Activated naive CD4-positive, alpha-beta T cell treated with anti-CD3 and anti-CD28 coated beads, Interleukin-2, amount 50 U/mL, for 16 hours (primary cell): ENCODE results near the gene AFM.
"Not testable (repeated sequence)": the region's sequence is repeated elsewhere in the genome, so short reads cannot be mapped to it uniquely, and the experiment has no call there.

Source experiments
- DNase-seq: peaks from one replicate; pipeline ENCODE4 v3.0.0-alpha.2; 2020

Gene AFM

GRCh38 chr4:73507541-73507940 lies 26.0 kb downstream of the AFM start:
- DNase-seq, result no peak

- DNase-seq, result no peak
Observed at GRCh38 chr4:73508651-73509050, 27.1 kb downstream of the AFM start.

GRCh38 chr4:73518340-73518739 lies 36.8 kb downstream of the AFM start:
- no peak for DNase-seq

- DNase-seq, result no peak
Observed at GRCh38 chr4:73520821-73521220, 39.3 kb downstream of the AFM start.

- no peak for DNase-seq
Observed at GRCh38 chr4:73523126-73523525, 41.6 kb downstream of the AFM start.

- no peak for DNase-seq
Observed at GRCh38 chr4:73525611-73526010, 44.1 kb downstream of the AFM start.

- no peak for DNase-seq
Observed at GRCh38 chr4:73527196-73527595, 45.7 kb downstream of the AFM start.

GRCh38 chr4:73528171-73528570 lies 46.6 kb downstream of the AFM start:
- DNase-seq, result no peak

GRCh38 chr4:73533515-73534422 lies 52.2 kb downstream of the AFM start:
- no peak for DNase-seq

GRCh38 chr4:73538162-73538561 lies 56.6 kb downstream of the AFM start:
- no peak for DNase-seq

GRCh38 chr4:73539386-73539785 lies 57.8 kb downstream of the AFM start:
- DNase-seq, result no peak

- DNase-seq, result no peak
Observed at GRCh38 chr4:73540826-73541225, 59.3 kb downstream of the AFM start.

GRCh38 chr4:73541251-73541650 lies 59.7 kb downstream of the AFM start:
- no peak for DNase-seq

GRCh38 chr4:73544620-73545019 lies 63.1 kb downstream of the AFM start:
- no peak for DNase-seq

GRCh38 chr4:73550865-73551264 lies 69.3 kb downstream of the AFM start:
- DNase-seq, result not testable (repeated sequence)
